OCI-LY7 (cell line): ENCODE measurements around the gene KPTN. TPM values are rescaled to one million over a fixed set of nuclear protein-coding genes. Genes with fewer than 3 reads are reported as not detected.
"Not testable (repeated sequence)": the region's sequence is repeated elsewhere in the genome, so short reads cannot be mapped to it uniquely, and the experiment has no call there.

ENCODE experiments used
- BruUV-seq: library from RNA; stranded (reverse); fragments of 400-500 nt; replicated peaks from 2 replicates; lab custom pipeline; 2021; lab: Mats Ljungman, UMichigan
- CTCF ChIA-PET: fragments of 300-600 bp; sonication (Branson Sonifier 250); formaldehyde crosslinking; loops from one replicate; lab custom pipeline; 2022; ENCODE audit warnings: antibody characterized with exemption; ENCODE audit not compliant: unreplicated experiment; lab: Charles Lee
- POLR2A ChIA-PET: fragments of 300-600 bp; sonication (Branson Sonifier 250); formaldehyde crosslinking; loops from one replicate; lab custom pipeline; 2022; ENCODE audit warnings: antibody characterized with exemption; lab: Charles Lee
- DNase-seq: peaks from one replicate; pipeline ENCODE4 v3.0.0-alpha.2; 2015; ENCODE audit warnings: low spot score
- H2AFZ ChIP-seq: fragments of 200-600 bp; sonication (generic), shearing (Covaris generic); 2 replicates; pipeline ENCODE4 v1.6.1; 2014; ENCODE audit warnings: mild to moderate bottlenecking, antibody characterized with exemption, low read length, moderate library complexity
- H3K27ac ChIP-seq: fragments of 200-600 bp; sonication (generic); 2 replicates; pipeline ENCODE4 v1.5.1; 2014; ENCODE audit warnings: mixed run types, low read depth, mild to moderate bottlenecking, moderate library complexity, low read length, inconsistent platforms; ENCODE audit not compliant: poor library complexity, severe bottlenecking
- H3K36me3 ChIP-seq: fragments of 200-600 bp; sonication (generic); 2 replicates; pipeline ENCODE4 v1.6.1; 2014; ENCODE audit warnings: mild to moderate bottlenecking, antibody characterized with exemption, low read length, moderate library complexity, mixed read lengths; ENCODE audit not compliant: insufficient read depth
- H3K4me1 ChIP-seq: fragments of 200-600 bp; sonication (generic); 2 replicates; pipeline ENCODE4 v1.5.1; 2014; ENCODE audit warnings: mild to moderate bottlenecking, low read length; ENCODE audit not compliant: insufficient read depth, poor library complexity, severe bottlenecking
- H3K4me2 ChIP-seq: fragments of 200-600 bp; sonication (generic); 2 replicates; pipeline ENCODE4 v1.6.1; 2014; ENCODE audit warnings: mild to moderate bottlenecking, low read length
- H3K4me3 ChIP-seq: fragments of 200-600 bp; sonication (generic); 2 replicates; pipeline ENCODE4 v1.5.1; 2014; ENCODE audit warnings: mild to moderate bottlenecking, low read depth, low read length; ENCODE audit not compliant: poor library complexity, severe bottlenecking
- H3K79me2 ChIP-seq: fragments of 200-600 bp; sonication (generic); 2 replicates; pipeline ENCODE4 v1.6.1; 2016; ENCODE audit warnings: low read depth, mild to moderate bottlenecking, low read length, moderate library complexity, mixed read lengths; ENCODE audit not compliant: insufficient read depth
- H3K9me2 ChIP-seq: fragments of 200-600 bp; sonication (generic); 2 replicates; pipeline ENCODE4 v1.6.1; 2016; ENCODE audit warnings: mild to moderate bottlenecking, low read length, mixed read lengths; ENCODE audit not compliant: insufficient read depth
- H3K9me3 ChIP-seq: fragments of 200-600 bp; sonication (generic); 2 replicates; pipeline ENCODE4 v1.6.1; 2014; ENCODE audit warnings: mild to moderate bottlenecking, mixed run types, low read length, mixed read lengths
- H4K20me1 ChIP-seq: fragments of 200-600 bp; sonication (generic); 2 replicates; pipeline ENCODE4 v1.6.1; 2014; ENCODE audit warnings: mild to moderate bottlenecking, antibody characterized with exemption, low read length, moderate library complexity, mixed read lengths; ENCODE audit not compliant: insufficient read depth
- EZH2phosphoT487 ChIP-seq: fragments of 200-600 bp; sonication (generic); IDR thresholded peaks from 2 replicates; pipeline ENCODE4 v1.6.1; 2018; ENCODE audit warnings: low read depth, borderline replicate concordance, mild to moderate bottlenecking, mixed run types, antibody characterized with exemption, low read length, moderate library complexity, mixed read lengths
- intact Hi-C: fragments of 100-400 bp; cut with micrococcal nuclease; formaldehyde crosslinking; loops from one replicate; pipeline ENCODE4 v1.10.0; 2022; ENCODE audit not compliant: unreplicated experiment
- total RNA-seq, 2 experiments: library from RNA; depleted of rRNA in 1 of 2; stranded (reverse); fragments of >200 nt in 1 of 2; shearing (Covaris generic) in 1 of 2; gene quantifications; 2 replicates each; pipeline ENCODE4 v1.2.3, GENCODE V29; 2014 to 2022
- TF ChIP-seq, protein P1 (sequence below): fragments of 200-600 bp; sonication (generic); conservative IDR thresholded peaks from 2 replicates; pipeline ENCODE4 v1.5.1; 2014; ENCODE audit warnings: mild to moderate bottlenecking, antibody characterized with exemption, low read length, moderate library complexity, mixed read lengths

KPTN gene
- total RNA-seq, 2 experiments from 2014 or later = 13.6 to 14.0 TPM

DNA sequence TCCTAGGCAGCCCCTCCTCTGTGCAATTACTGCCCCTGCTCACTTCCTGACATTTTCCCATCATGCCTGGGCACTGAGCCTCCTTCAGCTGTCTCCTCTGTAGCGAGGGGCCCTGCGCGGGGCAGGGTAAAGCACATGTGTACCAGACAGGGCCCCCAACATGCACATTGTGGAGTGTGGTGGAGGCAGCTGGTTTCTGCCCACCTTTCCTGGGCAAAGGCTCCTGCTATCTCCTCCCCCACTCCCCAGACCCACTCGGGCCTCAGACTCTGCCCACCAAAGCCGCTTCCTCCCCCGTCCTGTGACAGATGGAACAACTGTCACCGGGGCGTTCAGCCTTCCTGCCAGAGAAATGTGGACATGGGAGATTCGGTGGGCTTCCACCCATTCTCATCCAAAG lies 2.9 kb upstream of the KPTN start:
- H3K36me3 ChIP-seq = peaks cover 27% of the 10 kb centered on the region
- BruUV-seq = no TSS peak
- H3K9me3 ChIP-seq = no peaks in the 10 kb centered on the region
- no peaks in the 10 kb centered on the region for H4K20me1 ChIP-seq
- peak; percentile 30 for DNase-seq
- H3K9me2 ChIP-seq = no peaks in the 10 kb centered on the region
- H3K4me2 ChIP-seq = peak overlapping the region; percentile 96
- H3K4me3 ChIP-seq = peak overlapping the region; percentile 15
- intact Hi-C loops = loop anchor here (10.0 kb wide), 1 partner anchor 118 kb away; the partner anchor contains the start of gene BICRA
- H2AFZ ChIP-seq = no peak overlapping the region
- ChIA-PET CTCF (no interaction called here), POLR2A (no interaction called here)
- H3K4me1 ChIP-seq = peaks cover 49% of the 10 kb centered on the region
- peak overlapping the region; percentile 91 for H3K27ac ChIP-seq
- no peaks in the 10 kb centered on the region; the same call in 1 of the 2 replicates for H3K79me2 ChIP-seq
- no peak for TF ChIP-seq EZH2phosphoT487
- TF ChIP-seq, protein P1, sequence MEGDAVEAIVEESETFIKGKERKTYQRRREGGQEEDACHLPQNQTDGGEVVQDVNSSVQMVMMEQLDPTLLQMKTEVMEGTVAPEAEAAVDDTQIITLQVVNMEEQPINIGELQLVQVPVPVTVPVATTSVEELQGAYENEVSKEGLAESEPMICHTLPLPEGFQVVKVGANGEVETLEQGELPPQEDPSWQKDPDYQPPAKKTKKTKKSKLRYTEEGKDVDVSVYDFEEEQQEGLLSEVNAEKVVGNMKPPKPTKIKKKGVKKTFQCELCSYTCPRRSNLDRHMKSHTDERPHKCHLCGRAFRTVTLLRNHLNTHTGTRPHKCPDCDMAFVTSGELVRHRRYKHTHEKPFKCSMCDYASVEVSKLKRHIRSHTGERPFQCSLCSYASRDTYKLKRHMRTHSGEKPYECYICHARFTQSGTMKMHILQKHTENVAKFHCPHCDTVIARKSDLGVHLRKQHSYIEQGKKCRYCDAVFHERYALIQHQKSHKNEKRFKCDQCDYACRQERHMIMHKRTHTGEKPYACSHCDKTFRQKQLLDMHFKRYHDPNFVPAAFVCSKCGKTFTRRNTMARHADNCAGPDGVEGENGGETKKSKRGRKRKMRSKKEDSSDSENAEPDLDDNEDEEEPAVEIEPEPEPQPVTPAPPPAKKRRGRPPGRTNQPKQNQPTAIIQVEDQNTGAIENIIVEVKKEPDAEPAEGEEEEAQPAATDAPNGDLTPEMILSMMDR = no peak

DNA sequence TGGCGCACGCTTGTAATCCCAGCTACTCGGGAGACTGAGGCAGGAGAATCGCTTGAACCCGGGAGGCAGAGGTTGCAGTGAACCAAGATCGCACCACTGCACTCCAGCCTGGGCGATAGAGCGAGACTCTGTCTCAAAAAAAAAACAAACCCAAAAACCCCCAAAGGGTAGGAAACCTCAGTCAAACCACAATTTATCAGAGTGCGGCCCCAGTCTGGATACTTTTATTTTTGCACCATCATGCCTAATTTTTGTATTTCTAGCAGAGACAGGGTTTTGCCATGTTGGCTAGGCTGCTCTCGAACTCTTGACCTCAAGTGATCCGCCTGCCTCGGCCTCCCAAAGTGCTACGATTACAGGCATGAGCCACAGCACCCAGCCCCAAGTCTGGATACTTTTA lies 2.2 kb upstream of the KPTN start:
- H2AFZ ChIP-seq, H3K9me2 ChIP-seq, BruUV-seq, DNase-seq, H3K79me2 ChIP-seq, H4K20me1 ChIP-seq, POLR2A ChIA-PET, H3K9me3 ChIP-seq, CTCF ChIA-PET: not testable (repeated sequence)
- peak overlapping the region; percentile 96 for H3K4me2 ChIP-seq
- peak overlapping the region; percentile 91 for H3K27ac ChIP-seq
- intact Hi-C loops = loop anchor here (10.0 kb wide), 1 partner anchor 119 kb away; the partner anchor contains the start of gene BICRA
- H3K4me3 ChIP-seq = peak overlapping the region; percentile 15
- H3K4me1 ChIP-seq = peaks cover 49% of the 10 kb centered on the region
- H3K36me3 ChIP-seq = peaks cover 25% of the 10 kb centered on the region

DNA sequence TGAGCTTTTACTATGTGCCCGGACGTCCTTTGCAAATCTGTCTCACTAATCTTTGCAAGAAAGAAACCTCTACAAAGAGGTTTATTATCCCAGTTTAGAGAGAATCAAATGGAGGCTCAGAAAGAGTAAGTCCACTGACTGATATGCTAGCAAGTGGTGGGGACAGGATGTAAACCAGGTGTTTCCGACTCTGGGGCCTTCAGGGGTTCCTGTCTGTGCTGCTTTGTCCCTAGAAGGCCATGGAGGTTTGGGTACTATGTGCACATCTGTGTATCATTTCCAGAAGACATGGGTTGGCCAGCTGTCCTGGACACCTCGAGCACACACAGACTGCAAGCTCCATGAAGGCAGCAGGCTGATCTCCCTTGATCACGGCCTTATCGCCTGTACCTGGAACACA lies 1.2 kb upstream of the KPTN start:
- Histone ChIP-seq H3K9me2 (no peaks in the 10 kb centered on the region), H3K9me3 (no peaks in the 10 kb centered on the region), H3K4me2 (peak overlapping the region; percentile 96), H3K4me3 (peak overlapping the region; percentile 77), H3K27ac (peak overlapping the region; percentile 91), H4K20me1 (no peaks in the 10 kb centered on the region), H2AFZ (no peak overlapping the region), H3K79me2 (no peaks in the 10 kb centered on the region; the same call in 1 of the 2 replicates), H3K36me3 (peaks cover 21% of the 10 kb centered on the region), H3K4me1 (peaks cover 40% of the 10 kb centered on the region)
- ChIA-PET POLR2A (interaction anchor here (0.6 to 0.7 kb wide), 2 partner anchors 9 to 211 kb away, joined by 4 to 5 read pairs; partner anchors contain the start of gene INAFM1), CTCF (no interaction called here)
- BruUV-seq = no TSS peak
- DNase-seq = peak; percentile 85
- TF ChIP-seq EZH2phosphoT487 = no peak
- TF ChIP-seq, protein P1 = no peak
- intact Hi-C loops = loop anchor here (2.0 to 10.0 kb wide), 2 partner anchors 48 to 120 kb away; partner anchors contain the start of gene BICRA
